ENCODE results near the gene ZBED4.

DNA sequence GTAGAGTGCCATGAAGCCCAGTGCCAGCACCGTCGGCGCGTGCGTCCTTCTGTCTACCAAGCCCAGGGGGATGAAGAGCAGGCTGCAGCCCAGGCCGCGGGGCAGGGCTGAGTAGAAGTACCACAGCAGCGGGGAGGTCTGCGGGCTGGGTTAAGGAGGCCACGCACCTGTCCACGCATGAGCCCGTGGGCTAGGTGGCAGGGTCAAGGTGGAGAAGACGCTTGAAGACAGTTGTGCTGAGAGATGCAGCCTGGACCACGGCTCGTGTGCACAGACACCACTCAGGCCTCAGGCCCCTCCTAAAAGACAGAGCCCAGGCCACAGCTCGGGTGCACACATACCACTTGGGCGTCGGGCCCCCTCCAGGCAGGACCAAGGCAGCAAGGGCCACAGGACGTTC is 54.2 kb downstream of the ZBED4 start:
- TF ChIP-seq CTCF (IDR thresholded peaks at IDR 0.05; ENCODE audit: low read depth, low read length, missing input control): no peak
- TF ChIP-seq, protein P1, sequence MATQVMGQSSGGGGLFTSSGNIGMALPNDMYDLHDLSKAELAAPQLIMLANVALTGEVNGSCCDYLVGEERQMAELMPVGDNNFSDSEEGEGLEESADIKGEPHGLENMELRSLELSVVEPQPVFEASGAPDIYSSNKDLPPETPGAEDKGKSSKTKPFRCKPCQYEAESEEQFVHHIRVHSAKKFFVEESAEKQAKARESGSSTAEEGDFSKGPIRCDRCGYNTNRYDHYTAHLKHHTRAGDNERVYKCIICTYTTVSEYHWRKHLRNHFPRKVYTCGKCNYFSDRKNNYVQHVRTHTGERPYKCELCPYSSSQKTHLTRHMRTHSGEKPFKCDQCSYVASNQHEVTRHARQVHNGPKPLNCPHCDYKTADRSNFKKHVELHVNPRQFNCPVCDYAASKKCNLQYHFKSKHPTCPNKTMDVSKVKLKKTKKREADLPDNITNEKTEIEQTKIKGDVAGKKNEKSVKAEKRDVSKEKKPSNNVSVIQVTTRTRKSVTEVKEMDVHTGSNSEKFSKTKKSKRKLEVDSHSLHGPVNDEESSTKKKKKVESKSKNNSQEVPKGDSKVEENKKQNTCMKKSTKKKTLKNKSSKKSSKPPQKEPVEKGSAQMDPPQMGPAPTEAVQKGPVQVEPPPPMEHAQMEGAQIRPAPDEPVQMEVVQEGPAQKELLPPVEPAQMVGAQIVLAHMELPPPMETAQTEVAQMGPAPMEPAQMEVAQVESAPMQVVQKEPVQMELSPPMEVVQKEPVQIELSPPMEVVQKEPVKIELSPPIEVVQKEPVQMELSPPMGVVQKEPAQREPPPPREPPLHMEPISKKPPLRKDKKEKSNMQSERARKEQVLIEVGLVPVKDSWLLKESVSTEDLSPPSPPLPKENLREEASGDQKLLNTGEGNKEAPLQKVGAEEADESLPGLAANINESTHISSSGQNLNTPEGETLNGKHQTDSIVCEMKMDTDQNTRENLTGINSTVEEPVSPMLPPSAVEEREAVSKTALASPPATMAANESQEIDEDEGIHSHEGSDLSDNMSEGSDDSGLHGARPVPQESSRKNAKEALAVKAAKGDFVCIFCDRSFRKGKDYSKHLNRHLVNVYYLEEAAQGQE (IDR thresholded peaks at IDR 0.05): no peak
- no peak for TF ChIP-seq HNF4G (IDR thresholded peaks at IDR 0.05)
- TF ChIP-seq SP1 (IDR thresholded peaks at IDR 0.05): no peak
- TF ChIP-seq FOXA1 (IDR thresholded peaks at IDR 0.05): no peak
- TF ChIP-seq, protein P2, sequence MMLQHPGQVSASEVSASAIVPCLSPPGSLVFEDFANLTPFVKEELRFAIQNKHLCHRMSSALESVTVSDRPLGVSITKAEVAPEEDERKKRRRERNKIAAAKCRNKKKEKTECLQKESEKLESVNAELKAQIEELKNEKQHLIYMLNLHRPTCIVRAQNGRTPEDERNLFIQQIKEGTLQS (IDR thresholded peaks at IDR 0.05): no peak
- no peak for TF ChIP-seq GABPA (IDR thresholded peaks at IDR 0.05 in 1 of 2, conservative IDR thresholded peaks at IDR 0.05 in 1 of 2)
- TF ChIP-seq, protein P3, sequence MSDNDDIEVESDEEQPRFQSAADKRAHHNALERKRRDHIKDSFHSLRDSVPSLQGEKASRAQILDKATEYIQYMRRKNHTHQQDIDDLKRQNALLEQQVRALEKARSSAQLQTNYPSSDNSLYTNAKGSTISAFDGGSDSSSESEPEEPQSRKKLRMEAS (IDR thresholded peaks at IDR 0.05): no peak
- TF ChIP-seq HNF4A (conservative IDR thresholded peaks at IDR 0.05): no peak
- no peak for TF ChIP-seq EGR1 (IDR thresholded peaks at IDR 0.05; ENCODE audit: low read depth in 2 of 2)
- TF ChIP-seq RAD21 (IDR thresholded peaks at IDR 0.05): no peak
- TF ChIP-seq YY1 (IDR thresholded peaks at IDR 0.05): no peak
- TF ChIP-seq, protein P4, sequence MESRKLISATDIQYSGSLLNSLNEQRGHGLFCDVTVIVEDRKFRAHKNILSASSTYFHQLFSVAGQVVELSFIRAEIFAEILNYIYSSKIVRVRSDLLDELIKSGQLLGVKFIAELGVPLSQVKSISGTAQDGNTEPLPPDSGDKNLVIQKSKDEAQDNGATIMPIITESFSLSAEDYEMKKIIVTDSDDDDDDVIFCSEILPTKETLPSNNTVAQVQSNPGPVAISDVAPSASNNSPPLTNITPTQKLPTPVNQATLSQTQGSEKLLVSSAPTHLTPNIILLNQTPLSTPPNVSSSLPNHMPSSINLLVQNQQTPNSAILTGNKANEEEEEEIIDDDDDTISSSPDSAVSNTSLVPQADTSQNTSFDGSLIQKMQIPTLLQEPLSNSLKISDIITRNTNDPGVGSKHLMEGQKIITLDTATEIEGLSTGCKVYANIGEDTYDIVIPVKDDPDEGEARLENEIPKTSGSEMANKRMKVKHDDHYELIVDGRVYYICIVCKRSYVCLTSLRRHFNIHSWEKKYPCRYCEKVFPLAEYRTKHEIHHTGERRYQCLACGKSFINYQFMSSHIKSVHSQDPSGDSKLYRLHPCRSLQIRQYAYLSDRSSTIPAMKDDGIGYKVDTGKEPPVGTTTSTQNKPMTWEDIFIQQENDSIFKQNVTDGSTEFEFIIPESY (IDR thresholded peaks at IDR 0.05): no peak
